Loucy (cell line): ENCODE measurements around the gene RAET1G.

Source experiments
- H2AFZ ChIP-seq: fragments of 200-600 bp; sonication (generic); 2 replicates; pipeline ENCODE4 v1.6.0; 2016; ENCODE audit warnings: antibody characterized with exemption, mild to moderate bottlenecking, low read length, moderate library complexity
- H3F3A ChIP-seq: fragments of 200-600 bp; 2 replicates; pipeline ENCODE4 v1.6.0; 2016; ENCODE audit warnings: antibody characterized with exemption, low read depth, mild to moderate bottlenecking
- H3K27me3 ChIP-seq: fragments of 200-600 bp; sonication (generic); 2 replicates; pipeline ENCODE4 v1.6.1; 2014; ENCODE audit warnings: low read length, mild to moderate bottlenecking; ENCODE audit not compliant: insufficient read depth, poor library complexity, severe bottlenecking
- H3K36me3 ChIP-seq: fragments of 200-600 bp; sonication (generic); 2 replicates; pipeline ENCODE4 v1.6.1; 2016; ENCODE audit warnings: low read length; ENCODE audit not compliant: insufficient read depth
- H3K4me1 ChIP-seq: fragments of 200-600 bp; sonication (generic); 2 replicates; pipeline ENCODE4 v1.5.1; 2014; ENCODE audit warnings: low read length, mild to moderate bottlenecking; ENCODE audit not compliant: insufficient read depth, poor library complexity, severe bottlenecking
- H3K4me2 ChIP-seq: fragments of 200-600 bp; sonication (generic); 2 replicates; pipeline ENCODE4 v1.6.0; 2014; ENCODE audit warnings: antibody characterized with exemption, low read length, low read depth, mild to moderate bottlenecking; ENCODE audit not compliant: poor library complexity, severe bottlenecking
- H3K4me3 ChIP-seq: fragments of 200-600 bp; sonication (generic); 2 replicates; pipeline ENCODE4 v1.5.1; 2014; ENCODE audit warnings: low read length, mild to moderate bottlenecking, mixed read lengths; ENCODE audit not compliant: poor library complexity, severe bottlenecking
- H3K79me2 ChIP-seq: fragments of 200-600 bp; sonication (generic); 2 replicates; pipeline ENCODE4 v1.6.1; 2014; ENCODE audit warnings: low read length; ENCODE audit not compliant: insufficient read depth
- H3K9ac ChIP-seq: fragments of 200-600 bp; sonication (generic); 2 replicates; pipeline ENCODE4 v1.6.0; 2014; ENCODE audit warnings: mild to moderate bottlenecking, low read depth, low read length, moderate library complexity; ENCODE audit not compliant: poor library complexity, severe bottlenecking
- H3K9me2 ChIP-seq: fragments of 200-600 bp; sonication (generic); replicated peaks from 2 replicates; pipeline ENCODE4 v1.6.1; 2016; ENCODE audit warnings: low read depth, low read length, mixed read lengths
- H3K9me3 ChIP-seq: fragments of 200-600 bp; sonication (generic); 2 replicates; pipeline ENCODE4 v1.6.1; 2014; ENCODE audit warnings: mild to moderate bottlenecking, antibody characterized with exemption, low read length, low read depth; ENCODE audit not compliant: insufficient read depth
- H4K20me1 ChIP-seq: fragments of 200-600 bp; sonication (generic); 2 replicates; pipeline ENCODE4 v1.6.0; 2014; ENCODE audit warnings: antibody characterized with exemption, low read length, mild to moderate bottlenecking; ENCODE audit not compliant: insufficient read depth, poor library complexity, severe bottlenecking
- EZH2phosphoT487 ChIP-seq: fragments of 200-600 bp; IDR thresholded peaks from 2 replicates; pipeline ENCODE4 v1.6.1; 2018; ENCODE audit warnings: antibody characterized with exemption, mild to moderate bottlenecking, moderate library complexity, borderline replicate concordance
- TF ChIP-seq, protein P1 (sequence below): fragments of 200-600 bp; sonication (generic); conservative IDR thresholded peaks from 2 replicates; pipeline ENCODE4 v1.5.1; 2014; ENCODE audit warnings: mild to moderate bottlenecking, antibody characterized with exemption, low read length

The RAET1G gene

DNA sequence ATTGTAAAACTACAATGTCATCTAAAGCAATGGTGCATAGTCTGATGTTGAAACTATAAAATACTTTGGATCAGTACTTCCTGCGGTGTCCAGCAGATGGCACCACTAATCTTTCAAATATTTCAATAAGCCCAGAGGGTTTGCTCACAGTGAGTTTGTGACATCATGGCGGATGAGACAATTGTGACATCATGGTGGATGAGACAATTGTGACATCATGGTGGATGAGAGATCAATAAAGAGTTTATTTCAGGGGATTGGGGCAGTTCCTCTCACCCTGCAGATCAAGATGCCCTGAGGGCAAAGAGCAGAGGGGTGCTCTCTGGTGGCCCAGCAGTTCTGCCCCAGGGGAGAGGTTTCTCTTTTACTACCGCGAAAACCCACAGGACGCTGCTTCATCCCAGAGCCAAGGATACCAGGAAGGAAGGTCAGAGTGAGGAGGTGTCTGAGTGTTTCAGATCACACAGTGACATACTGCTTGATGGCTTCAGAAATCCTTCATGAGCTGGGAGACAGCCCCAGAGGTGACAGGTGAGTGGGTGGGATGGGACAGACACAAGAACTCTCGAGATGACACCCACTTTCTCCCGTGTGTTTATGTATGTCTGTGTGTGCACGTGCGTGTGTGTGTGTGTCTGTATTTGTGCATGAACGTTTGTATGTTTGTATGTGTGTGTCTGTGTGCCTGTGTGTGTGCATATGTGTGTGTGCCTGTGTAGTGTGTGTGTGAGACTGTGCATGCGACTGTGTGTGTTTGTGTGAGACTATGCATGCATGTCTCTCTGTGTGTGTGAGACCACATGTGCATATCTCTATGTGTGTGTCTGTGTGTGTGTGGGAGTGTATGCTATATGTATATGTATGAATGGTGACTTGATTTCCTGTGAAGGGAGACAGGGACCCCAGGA, 11.6 kb upstream of the RAET1G start:
- Histone ChIP-seq H3K4me2 (no peak overlapping the region), H3K9me2 (no peaks in the 10 kb centered on the region), H3K9ac (no peak overlapping the region), H3K79me2 (no peaks in the 10 kb centered on the region), H3K4me1 (no peaks in the 10 kb centered on the region), H3K27me3 (no peaks in the 10 kb centered on the region), H2AFZ (no peak overlapping the region), H3F3A (no peaks in the 10 kb centered on the region), H3K36me3 (no peaks in the 10 kb centered on the region), H3K9me3 (no peaks in the 10 kb centered on the region), H4K20me1 (no peaks in the 10 kb centered on the region), H3K4me3 (no peak overlapping the region)
- TF ChIP-seq EZH2phosphoT487 = no peak
- TF ChIP-seq, protein P1, sequence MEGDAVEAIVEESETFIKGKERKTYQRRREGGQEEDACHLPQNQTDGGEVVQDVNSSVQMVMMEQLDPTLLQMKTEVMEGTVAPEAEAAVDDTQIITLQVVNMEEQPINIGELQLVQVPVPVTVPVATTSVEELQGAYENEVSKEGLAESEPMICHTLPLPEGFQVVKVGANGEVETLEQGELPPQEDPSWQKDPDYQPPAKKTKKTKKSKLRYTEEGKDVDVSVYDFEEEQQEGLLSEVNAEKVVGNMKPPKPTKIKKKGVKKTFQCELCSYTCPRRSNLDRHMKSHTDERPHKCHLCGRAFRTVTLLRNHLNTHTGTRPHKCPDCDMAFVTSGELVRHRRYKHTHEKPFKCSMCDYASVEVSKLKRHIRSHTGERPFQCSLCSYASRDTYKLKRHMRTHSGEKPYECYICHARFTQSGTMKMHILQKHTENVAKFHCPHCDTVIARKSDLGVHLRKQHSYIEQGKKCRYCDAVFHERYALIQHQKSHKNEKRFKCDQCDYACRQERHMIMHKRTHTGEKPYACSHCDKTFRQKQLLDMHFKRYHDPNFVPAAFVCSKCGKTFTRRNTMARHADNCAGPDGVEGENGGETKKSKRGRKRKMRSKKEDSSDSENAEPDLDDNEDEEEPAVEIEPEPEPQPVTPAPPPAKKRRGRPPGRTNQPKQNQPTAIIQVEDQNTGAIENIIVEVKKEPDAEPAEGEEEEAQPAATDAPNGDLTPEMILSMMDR = peak; percentile 88

DNA sequence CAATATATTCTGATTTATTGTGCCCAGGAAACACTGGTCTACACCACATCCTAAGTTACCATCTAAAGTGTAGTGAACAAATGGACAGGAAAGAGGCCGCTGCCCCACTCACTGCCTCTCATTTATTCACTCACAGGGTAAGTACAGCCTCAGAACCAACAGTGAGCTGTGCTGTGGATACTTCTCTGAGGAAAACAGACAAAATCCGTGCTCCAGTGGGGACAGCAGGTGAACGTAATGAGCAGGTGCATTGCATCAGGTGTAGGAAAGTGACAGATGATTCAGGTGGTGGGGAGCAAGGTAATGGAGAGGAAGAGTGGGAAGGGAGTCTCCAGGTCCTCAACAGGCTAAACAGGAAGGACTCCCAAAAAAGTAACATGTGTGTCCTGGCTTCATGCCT, 10.5 kb upstream of the RAET1G start:
- Histone ChIP-seq H3K36me3 (no peaks in the 10 kb centered on the region), H3K4me1 (no peaks in the 10 kb centered on the region), H2AFZ (no peak overlapping the region), H3K4me3 (no peak overlapping the region), H3F3A (no peaks in the 10 kb centered on the region), H4K20me1 (no peaks in the 10 kb centered on the region), H3K4me2 (no peak overlapping the region), H3K9me3 (no peaks in the 10 kb centered on the region), H3K79me2 (no peaks in the 10 kb centered on the region), H3K27me3 (no peaks in the 10 kb centered on the region), H3K9me2 (no peaks in the 10 kb centered on the region), H3K9ac (no peak overlapping the region)
- TF ChIP-seq EZH2phosphoT487 = no peak
- TF ChIP-seq, protein P1 = no peak

DNA sequence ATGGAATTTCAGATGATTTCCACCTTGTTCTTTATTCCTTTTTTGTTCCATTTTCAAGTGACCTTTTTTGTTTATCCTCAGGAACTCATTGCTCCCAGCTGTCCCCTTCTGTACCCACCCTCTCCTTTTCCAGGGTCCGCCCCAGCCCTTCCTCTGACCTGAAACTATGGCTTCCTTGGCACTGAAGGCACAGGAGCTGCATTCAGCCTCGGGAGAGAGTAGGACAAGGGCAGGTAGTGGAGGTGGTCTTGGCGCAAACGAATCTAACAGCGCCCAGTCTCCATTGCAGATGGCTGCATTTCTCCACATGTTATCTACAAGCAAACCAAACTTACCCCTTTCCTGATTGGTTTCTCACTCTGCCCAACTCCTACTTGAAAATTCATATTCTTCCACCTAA, 10.1 kb upstream of the RAET1G start:
- no peak overlapping the region for H3K4me3 ChIP-seq
- H3F3A ChIP-seq = no peaks in the 10 kb centered on the region
- no peak overlapping the region for H3K9ac ChIP-seq
- no peaks in the 10 kb centered on the region for H3K9me2 ChIP-seq
- H3K9me3 ChIP-seq = no peaks in the 10 kb centered on the region
- no peak for TF ChIP-seq EZH2phosphoT487
- TF ChIP-seq, protein P1 = no peak
- no peak overlapping the region for H2AFZ ChIP-seq
- H3K27me3 ChIP-seq = no peaks in the 10 kb centered on the region
- H3K4me1 ChIP-seq = no peaks in the 10 kb centered on the region
- H3K36me3 ChIP-seq = no peaks in the 10 kb centered on the region
- no peak overlapping the region for H3K4me2 ChIP-seq
- H3K79me2 ChIP-seq = no peaks in the 10 kb centered on the region
- no peaks in the 10 kb centered on the region for H4K20me1 ChIP-seq
